ENCODE data around the gene PLEKHA1. TPM values are rescaled to one million over a fixed set of nuclear protein-coding genes. Genes with fewer than 3 reads are reported as not detected.

Gene PLEKHA1
- polyA plus RNA-seq, 3 donors, result 5.5 to 14.9 (median 12.3) TPM

GRCh38 chr10:122379537-122379936 is 5.0 kb downstream of the PLEKHA1 start:
- no peak for TF ChIP-seq CTCF (IDR thresholded peaks at IDR 0.05)
- no peak overlapping the region for H3K4me2 ChIP-seq (replicated peaks; ENCODE audit: extremely low read depth, low read length, poor library complexity, severe bottlenecking)
- H3K27ac ChIP-seq (ENCODE audit: low read depth in 1 of 2, low read length in 2 of 2), result no peak overlapping the region
- H3K27me3 ChIP-seq (ENCODE audit: control insufficient read depth in 2 of 2, insufficient read depth in 2 of 2, low read length in 2 of 2), result peaks cover 23 to 30% of the 10 kb centered on the region in 2 donors
- no peak overlapping the region for H3K27ac Mint-ChIP-seq
- H3K9me3 ChIP-seq (replicated peaks in 1 of 2; ENCODE audit: control insufficient read depth in 1 of 2, insufficient read depth in 1 of 2, low read length in 2 of 2), result no peaks in the 10 kb centered on the region
- H2AFZ ChIP-seq (ENCODE audit: insufficient read depth, low read depth, low read length, poor library complexity, severe bottlenecking), result no peak overlapping the region
- no peak overlapping the region for H3K4me3 ChIP-seq (replicated peaks in 1 of 3; ENCODE audit: low read depth in 2 of 3, low read length in 3 of 3)
- peaks cover 1 to 10% (median 6%) of the 10 kb centered on the region in 7 donors for H3K9me3 Mint-ChIP-seq
- no peak overlapping the region for H3K9ac ChIP-seq (ENCODE audit: insufficient read depth, low read length, poor library complexity, severe bottlenecking)
- H3K36me3 Mint-ChIP-seq, result peaks cover 0 to 17% of the 10 kb centered on the region in 2 donors
- intact Hi-C loops (cut with micrococcal nuclease), result no loop called here
- peaks cover 9% of the 10 kb centered on the region for H3K4me1 Mint-ChIP-seq
- whole genome bisulfite sequencing (ENCODE audit: insufficient coverage), result no CpG with 5 or more reads among the region's 2 CpGs
- H3K4me3 Mint-ChIP-seq, result no peak overlapping the region
- peaks cover 6 to 12% of the 10 kb centered on the region in 2 donors for H3K4me1 ChIP-seq (ENCODE audit: control insufficient read depth in 1 of 2, insufficient read depth in 2 of 2, low read length in 2 of 2)
- no peak for DNase-seq
- no peaks in the 10 kb centered on the region for H3K36me3 ChIP-seq (replicated peaks in 1 of 2; ENCODE audit: control insufficient read depth in 1 of 2, insufficient read depth in 2 of 2, low read length in 2 of 2)
- no peaks in the 10 kb centered on the region for H3K79me2 ChIP-seq (ENCODE audit: insufficient read depth, low read length)
- H4K20me1 ChIP-seq (ENCODE audit: insufficient read depth, low read length), result peaks cover 4% of the 10 kb centered on the region
- peaks cover 13 to 23% (median 21%) of the 10 kb centered on the region in 3 donors for H3K27me3 Mint-ChIP-seq (ENCODE audit: low read depth in 3 of 3)

- Histone ChIP-seq H3K4me1 (ENCODE audit: control insufficient read depth in 1 of 2, insufficient read depth in 2 of 2, low read length in 2 of 2) (peaks cover 0 to 2% of the 10 kb centered on the region in 2 donors), H3K9ac (ENCODE audit: insufficient read depth, low read length, poor library complexity, severe bottlenecking) (no peak overlapping the region), H2AFZ (ENCODE audit: insufficient read depth, low read depth, low read length, poor library complexity, severe bottlenecking) (no peak overlapping the region), H3K36me3 (replicated peaks in 1 of 2; ENCODE audit: control insufficient read depth in 1 of 2, insufficient read depth in 2 of 2, low read length in 2 of 2) (no peaks in the 10 kb centered on the region), H3K27ac (ENCODE audit: low read depth in 1 of 2, low read length in 2 of 2) (no peak overlapping the region), H3K79me2 (ENCODE audit: insufficient read depth, low read length) (no peaks in the 10 kb centered on the region), H4K20me1 (ENCODE audit: insufficient read depth, low read length) (peaks cover 4% of the 10 kb centered on the region), H3K9me3 (replicated peaks in 1 of 2; ENCODE audit: control insufficient read depth in 1 of 2, insufficient read depth in 1 of 2, low read length in 2 of 2) (no peaks in the 10 kb centered on the region), H3K4me2 (replicated peaks; ENCODE audit: extremely low read depth, low read length, poor library complexity, severe bottlenecking) (no peak overlapping the region), H3K27me3 (ENCODE audit: control insufficient read depth in 2 of 2, insufficient read depth in 2 of 2, low read length in 2 of 2) (peaks cover 19 to 23% of the 10 kb centered on the region in 2 donors), H3K4me3 (replicated peaks in 1 of 3; ENCODE audit: low read depth in 2 of 3, low read length in 3 of 3) (no peak overlapping the region)
- no peak overlapping the region for H3K27ac Mint-ChIP-seq
- no peak for TF ChIP-seq CTCF (IDR thresholded peaks at IDR 0.05)
- H3K9me3 Mint-ChIP-seq, result peaks cover 1 to 10% (median 5%) of the 10 kb centered on the region in 7 donors
- no peak for DNase-seq
- H3K4me3 Mint-ChIP-seq, result no peak overlapping the region
- intact Hi-C loops (cut with micrococcal nuclease), result no loop called here
- H3K4me1 Mint-ChIP-seq, result peaks cover 3% of the 10 kb centered on the region
- 100% methylated on average over 1 of the region's 4 CpGs for WGBS (ENCODE audit: insufficient coverage)
- H3K27me3 Mint-ChIP-seq (ENCODE audit: low read depth in 3 of 3), result peaks cover 7 to 17% (median 15%) of the 10 kb centered on the region in 3 donors
- H3K36me3 Mint-ChIP-seq, result peaks cover 0 to 11% of the 10 kb centered on the region in 2 donors
Measured at GRCh38 chr10:122380703-122381102, 6.2 kb downstream of the PLEKHA1 start.
